CD4-positive, alpha-beta T cell treated with Interleukin-17A for 4 hours (primary cell): Measurements from ENCODE around the gene SRPRB.

Source experiments
- DNase-seq: peaks from one replicate; pipeline ENCODE4 v3.0.0-alpha.2; 2020; ENCODE audit warnings: mixed read lengths

SRPRB gene, protein sequence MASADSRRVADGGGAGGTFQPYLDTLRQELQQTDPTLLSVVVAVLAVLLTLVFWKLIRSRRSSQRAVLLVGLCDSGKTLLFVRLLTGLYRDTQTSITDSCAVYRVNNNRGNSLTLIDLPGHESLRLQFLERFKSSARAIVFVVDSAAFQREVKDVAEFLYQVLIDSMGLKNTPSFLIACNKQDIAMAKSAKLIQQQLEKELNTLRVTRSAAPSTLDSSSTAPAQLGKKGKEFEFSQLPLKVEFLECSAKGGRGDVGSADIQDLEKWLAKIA

DNA sequence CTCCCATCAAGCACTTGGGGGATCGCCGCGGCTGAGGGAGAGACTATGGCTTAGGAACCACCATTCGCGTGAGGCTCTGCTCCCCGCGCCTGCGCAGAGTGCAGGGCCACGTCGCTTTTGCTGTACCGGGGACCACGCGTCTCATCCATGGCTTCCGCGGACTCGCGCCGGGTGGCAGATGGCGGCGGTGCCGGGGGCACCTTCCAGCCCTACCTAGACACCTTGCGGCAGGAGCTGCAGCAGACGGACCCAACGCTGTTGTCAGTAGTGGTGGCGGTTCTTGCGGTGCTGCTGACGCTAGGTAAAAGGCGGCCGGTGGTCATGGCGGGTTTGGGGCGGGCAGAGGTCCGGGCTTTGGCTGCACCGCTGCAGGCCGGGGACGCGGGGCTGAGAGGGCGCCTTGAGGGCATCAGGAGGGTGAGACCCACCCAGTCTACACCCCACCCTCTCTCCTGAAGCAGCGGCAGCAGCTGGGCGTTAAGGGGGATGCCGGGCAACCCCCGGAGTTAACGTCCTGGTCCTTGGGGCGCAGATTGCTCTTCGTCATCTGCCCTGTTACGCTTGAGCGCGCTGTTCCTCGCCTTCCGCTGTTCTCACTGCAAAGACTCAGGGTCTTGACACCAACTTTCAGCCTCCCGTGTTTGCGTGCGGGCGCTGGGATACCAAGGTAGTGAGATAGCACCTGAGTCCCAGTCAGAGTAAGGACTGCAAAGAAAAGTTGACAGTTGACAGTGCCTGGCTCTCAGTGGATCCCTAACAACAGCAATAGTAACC is at the start of gene SRPRB:
SRPRB (plus strand) TSS at position 114 of the 774 bp plus-strand sequence; CDS start at position 148, 34 bp downstream.
- peak; percentile 96 for DNase-seq

DNA sequence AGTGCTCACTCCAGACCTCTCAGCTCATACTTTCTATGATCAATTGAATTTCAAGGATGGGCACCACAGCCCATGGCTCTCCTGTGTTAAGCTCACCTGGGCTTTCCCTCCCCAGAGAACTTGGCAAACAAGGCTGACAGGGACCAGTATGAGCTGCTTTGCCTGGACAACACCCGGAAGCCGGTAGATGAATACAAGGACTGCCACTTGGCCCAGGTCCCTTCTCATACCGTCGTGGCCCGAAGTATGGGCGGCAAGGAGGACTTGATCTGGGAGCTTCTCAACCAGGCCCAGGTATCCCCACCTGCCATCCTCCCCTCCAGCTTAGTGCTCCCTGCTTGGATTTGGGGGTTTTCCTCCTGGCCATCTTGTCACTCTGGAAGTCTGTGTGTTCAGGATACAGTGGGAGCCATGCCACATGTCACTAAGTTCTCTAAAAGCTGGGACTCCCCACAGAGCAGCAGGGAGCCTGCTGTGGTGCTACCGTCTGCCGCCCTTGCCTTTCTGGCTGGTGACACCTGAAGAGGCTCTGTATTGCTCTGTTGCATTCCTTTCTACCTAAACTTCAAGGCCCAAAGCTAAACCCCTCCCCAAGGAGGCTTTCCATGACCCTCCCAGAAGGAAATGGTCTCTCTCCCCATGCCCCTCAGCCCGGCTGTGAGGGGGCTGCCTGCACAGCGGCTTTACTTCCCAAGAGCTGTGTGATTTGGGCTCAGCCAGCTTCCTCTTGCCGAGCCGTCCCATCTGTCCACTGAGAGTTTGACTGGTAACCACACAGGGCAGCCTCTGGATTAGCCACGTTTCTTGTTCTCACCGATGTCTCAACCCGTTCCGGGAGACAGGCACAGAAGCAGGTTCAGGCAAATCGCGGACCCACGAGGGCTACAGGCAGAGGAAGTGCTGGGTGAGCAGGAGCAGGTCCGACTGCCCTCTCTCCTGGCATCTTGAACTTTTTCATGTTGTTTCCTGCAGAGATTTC is 48.6 kb upstream of the SRPRB start:
- DNase-seq: no peak

DNA sequence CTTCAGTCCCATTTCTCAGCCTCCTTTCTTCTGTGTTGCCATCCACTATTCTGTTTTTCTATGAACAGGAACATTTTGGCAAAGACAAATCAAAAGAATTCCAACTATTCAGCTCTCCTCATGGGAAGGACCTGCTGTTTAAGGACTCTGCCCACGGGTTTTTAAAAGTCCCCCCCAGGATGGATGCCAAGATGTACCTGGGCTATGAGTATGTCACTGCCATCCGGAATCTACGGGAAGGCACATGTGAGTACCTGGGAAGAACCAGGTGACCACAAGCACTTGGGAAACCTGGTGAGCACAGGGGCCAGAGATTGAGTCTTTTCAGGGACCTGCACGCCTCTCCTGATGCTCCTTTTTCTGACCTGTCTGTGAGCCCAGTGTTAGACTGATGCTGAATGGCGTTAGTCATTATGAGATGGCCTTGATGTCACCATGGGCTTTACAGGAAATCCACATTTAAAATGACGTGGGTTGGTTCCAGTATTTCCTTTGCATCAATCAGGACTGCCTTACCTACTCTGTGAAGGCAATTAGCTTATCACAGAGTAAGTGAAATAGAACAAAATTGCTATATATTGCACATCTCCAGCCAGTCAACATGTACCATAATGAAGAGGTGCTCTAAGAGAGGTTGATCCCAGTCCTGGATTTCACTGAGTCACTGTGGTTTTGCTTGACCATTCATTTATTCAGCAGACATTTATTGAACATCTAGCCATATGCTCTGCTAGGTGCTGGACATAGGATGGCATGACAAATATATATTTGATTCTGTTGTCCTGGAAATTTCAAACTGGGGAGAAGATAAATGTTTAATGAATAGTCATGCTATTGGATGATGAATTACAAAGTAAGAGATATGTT is 47.7 kb upstream of the SRPRB start:
- DNase-seq: no peak

DNA sequence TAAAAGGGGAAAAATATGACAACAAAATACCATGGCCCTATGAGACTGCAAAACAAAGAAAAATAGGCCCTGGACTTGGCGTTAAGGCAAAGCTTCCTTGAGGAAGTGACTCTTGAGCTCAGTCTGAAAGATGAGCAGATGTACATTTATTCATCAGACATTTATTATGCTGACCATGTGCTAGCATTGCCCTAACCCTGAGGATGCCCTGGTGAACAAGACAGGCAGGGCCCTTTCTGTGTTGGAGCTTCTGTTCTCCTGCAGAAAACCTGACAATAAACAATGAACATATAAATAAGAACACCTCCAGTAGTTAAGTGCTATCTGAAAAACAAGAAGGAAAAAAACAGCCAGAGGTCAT is 47.1 kb upstream of the SRPRB start:
- DNase-seq: no peak

DNA sequence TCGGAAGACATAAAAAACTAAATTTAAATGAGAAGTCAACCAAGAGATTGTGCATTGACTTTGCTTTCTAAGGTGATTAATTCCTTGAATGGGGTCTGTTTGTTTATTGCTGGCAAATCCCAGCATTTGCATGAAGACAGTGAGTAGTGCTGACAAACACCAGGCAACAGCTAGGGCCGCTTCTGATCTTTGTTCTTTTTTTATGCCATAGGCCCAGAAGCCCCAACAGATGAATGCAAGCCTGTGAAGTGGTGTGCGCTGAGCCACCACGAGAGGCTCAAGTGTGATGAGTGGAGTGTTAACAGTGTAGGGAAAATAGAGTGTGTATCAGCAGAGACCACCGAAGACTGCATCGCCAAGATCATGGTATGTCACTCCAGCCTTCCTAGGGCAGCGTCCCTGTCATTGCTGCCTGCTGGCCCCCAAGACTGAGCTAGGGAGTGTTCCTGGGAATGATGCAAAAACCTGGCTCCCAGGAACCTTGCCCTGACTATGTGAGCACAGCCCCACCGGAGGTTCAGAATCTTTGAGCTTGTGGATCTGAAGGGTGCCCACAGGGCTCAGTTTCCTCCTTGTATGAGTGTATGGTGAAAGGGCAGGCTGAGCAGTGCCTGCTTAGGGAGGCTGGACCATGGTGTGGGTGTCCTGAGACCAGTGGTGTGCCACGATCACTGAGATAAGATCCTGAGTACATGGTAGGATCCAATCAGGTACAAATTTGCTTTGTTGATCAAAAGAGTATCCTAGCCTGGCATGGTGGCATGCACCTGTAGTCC is 46.5 kb upstream of the SRPRB start:
- no peak for DNase-seq

DNA sequence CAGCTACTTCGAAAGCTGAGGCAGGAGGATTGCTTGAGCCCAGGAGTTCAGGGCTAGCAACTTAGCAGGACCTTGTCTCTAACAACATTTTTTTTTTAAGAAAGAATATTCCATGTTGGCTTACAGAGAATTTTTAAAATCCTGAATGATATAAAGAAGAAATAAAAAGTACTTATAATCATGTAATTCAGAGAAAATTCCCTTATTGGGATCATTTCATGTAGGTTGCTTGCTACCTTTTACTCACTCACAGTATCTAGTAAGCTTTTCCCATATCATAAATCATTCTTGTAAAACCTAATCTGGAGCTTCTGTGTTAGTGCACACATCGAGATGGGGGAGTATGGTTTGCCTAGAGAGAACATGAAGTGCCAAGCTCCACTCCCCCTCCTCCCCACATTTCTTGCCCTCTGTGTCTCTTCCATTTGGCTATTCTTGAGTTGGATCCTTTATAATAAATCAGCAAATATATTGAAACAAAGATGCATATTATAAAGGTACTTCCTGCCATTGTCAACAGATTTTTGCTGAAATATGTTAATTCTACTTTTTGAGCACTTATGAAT is 45.8 kb upstream of the SRPRB start:
- DNase-seq: no peak

DNA sequence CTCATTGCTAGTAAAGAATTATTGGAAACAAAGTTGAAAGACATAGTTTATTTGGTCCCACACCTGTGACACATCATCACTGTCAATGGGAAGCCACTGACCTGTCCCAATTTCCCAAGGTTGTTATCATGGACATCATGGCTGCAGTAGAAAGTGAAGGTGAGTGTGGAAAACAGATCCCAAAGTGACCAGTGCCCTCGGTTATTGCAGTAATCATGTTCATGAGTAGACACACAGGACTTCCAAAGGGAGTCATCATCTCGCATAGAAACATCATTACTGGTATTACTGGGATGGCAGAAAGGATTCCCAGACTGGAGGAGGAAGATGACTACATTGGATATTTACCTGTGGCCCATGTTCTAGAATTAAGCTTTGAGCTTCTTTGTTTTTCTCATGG is 44.7 kb upstream of the SRPRB start:
- DNase-seq: no peak

DNA sequence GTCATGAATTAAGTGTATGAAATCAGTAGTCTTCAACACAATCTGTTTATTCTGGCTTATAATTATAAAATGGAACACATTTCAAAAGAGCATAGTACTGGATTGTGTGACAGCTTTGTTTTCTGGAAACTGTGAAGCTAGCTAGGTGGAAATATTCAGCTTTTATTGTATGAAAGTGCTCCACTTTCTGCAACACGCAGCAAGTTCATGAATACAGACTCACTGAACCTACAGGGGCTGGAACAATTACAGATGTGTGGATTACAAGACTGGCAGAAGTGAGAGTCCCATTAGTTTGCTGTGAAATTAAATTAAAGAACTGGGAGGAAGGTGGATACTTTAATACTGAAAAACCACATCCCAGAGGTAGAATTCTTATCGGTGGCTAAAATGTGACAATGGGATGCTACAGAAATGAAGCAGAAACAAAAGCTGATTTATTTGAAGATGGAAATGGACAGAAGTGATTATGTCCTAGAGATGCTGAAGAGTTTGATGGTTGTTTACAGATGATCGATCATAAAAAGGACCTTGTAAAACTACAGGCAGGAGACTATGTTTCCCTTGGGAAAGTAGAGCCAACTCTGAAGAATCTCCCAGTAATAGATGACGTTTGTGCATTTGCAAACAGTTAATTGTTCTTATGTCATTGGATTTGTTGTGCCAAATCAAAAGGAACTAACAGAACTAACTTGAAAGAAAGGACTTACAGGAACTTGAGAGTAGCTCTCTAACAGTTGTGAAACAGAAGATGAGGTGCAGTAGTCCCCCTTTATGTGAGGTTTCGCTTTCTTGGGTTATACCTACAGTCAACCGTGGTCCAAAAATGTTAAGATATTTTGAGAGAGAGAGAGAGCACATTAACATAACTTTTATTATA is 43.8 kb upstream of the SRPRB start:
- DNase-seq: no peak

DNA sequence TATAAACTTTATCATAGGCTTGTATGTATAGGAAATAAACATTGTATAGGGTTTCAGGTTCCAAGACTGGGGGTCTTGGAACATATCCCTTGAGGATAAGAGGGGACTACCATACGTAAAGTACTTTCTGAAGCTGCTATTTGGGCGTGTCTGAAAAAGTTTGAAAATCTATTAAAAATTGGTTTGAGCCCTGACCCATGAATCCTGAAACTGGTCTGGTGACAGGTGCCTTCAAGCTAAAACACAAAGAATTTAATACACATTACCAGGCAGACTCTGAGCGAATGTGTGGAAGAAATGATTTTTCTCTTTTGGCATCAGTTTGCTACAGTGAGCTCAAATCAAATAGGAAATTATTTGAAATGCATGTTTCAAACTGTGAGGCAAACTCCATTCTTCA is 43.1 kb upstream of the SRPRB start:
- DNase-seq: no peak

DNA sequence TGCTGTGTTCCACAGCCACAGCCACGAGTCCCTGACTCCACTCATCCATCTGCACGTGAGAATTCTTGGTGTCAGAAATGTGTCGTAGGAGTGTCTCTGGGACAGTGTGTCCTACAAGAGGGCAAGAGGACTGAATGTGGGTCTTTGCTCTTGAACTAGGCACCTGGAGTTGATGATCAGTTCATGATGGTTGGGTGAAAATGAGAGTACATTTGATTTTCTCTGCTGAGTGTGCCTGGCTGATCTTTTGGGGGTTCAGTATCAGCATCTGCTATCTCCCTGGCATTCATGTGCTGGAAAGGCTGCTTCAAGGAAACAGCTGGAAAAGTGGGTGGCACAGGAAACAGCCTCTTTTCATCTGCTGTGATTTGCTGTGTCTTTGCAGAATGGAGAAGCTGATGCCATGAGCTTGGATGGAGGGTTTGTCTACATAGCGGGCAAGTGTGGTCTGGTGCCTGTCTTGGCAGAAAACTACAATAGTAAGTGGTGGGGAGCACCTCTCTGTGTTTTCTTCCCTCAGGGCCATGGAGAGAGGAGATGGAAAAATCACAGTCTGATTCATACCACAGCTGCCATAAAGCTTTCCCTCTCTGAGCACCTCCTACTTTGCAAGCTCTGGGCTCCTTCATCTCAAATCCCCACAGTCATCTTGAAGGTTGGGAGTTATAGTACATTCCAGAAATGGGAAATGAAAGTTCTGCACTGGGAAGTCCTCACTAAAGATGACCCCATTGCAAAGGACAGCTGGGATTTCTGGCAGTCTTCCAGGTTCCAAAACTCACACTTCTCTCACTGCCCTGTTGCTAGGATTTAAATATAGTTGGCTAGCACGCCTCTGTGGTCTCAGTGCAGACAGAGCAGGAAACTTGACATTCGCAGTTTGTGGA is 41.6 kb upstream of the SRPRB start:
- DNase-seq: no peak

DNA sequence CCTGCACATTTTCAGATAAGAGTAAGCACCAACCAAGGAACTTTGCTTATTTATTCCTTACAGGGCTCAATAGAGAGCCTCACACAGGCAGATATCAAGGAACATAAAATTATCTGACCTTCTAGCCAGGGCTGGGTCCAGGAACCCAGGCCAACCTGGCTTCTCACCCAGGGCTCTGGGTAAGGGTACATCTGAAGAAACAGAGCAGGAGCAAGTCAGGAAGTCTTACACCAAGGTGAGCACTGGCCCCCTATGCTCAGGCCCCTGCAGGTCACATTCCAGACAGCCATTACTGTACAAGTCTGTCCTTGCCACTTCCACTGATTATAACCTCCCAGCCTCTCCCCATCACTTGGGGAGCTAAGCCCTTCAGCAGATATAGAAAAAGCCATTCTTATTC is 40.4 kb upstream of the SRPRB start:
- no peak for DNase-seq

DNA sequence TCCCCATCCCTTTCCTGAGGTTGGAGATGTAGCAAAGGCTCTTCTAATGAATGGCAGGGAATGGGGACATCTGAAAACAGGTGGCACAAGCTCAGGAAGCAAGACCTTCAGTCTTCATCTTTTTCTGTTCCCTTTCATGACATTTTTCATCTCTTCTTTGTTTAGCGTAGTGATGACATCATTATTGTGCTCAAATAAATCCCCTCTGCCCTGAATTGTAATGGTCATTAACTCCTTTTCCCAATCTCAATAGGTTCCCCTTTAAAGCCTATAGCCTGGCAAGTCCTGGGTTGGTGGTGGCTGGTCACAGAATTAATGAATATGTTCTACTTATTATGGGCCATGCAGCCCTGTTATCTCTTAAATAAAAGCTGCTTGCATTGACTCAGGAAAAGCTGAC is 38.0 kb upstream of the SRPRB start:
- no peak for DNase-seq

DNA sequence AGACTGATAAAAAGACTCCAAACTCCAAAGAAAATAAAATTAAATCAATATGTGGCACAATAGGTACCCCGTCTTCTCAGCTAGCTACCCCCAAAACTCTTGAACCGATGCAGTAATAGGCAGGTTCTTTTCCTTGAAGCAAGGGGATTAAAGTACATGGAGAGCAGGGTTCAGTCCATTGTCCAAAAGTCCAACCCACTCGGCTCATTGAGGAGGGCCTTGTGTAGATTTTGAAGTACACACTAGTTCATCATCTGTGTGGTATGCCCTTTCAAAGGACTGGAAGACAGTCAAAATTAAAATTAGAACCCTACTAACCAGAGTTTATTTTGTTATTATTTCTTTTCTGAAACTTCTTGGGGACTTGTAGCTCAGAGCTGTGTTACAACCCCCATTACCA is 36.1 kb upstream of the SRPRB start:
- no peak for DNase-seq

DNA sequence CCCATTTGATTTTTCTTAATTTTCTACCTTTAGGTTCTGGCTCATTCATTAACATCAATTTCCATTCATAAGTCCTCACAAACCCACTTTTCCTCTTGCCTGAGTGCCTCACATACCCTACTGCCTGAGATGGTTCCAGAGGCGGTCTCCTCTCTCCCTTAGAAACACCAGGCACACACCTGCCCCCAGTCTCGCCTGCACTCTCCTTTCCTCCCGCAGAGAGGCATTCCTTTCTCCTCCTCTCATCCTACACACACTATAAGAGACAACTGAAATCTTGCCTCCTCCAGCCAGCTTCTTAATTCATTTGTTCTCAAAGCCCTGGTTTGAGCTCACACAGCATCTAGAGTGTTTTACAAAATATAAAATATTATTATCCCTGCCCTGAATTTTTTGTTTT is 31.9 kb upstream of the SRPRB start:
- DNase-seq: no peak

DNA sequence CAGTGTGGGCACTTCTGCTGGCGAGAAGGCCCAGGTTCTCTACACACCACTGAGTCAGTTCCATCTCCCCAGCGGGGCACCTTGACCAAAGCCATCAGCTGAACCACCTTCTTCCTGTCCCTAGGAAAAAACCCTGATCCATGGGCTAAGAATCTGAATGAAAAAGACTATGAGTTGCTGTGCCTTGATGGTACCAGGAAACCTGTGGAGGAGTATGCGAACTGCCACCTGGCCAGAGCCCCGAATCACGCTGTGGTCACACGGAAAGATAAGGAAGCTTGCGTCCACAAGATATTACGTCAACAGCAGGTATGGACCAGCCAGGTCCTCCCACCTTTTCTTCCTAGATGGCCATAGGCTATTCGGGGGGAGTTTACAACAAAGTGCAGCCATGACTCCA is 30.3 kb upstream of the SRPRB start:
- no peak for DNase-seq

DNA sequence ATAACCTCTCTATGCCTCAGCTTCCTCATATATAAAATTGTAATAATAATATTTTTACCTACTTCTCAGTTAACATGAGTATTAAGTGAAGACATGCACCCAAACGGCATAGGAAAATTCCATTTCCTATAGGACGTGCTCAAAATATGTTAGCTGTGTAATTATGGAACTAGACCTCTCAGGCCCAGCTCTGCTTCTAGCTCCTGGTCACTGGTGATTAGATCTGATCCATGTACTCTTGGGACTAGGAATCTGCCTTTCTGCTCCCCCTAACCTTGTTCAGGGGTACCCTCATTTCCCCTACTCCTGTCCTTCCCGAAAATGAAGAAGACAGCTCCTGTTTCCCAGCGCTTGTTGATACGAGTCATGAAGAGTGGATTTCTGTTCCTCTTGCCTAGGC is 29.8 kb upstream of the SRPRB start:
- no peak for DNase-seq

DNA sequence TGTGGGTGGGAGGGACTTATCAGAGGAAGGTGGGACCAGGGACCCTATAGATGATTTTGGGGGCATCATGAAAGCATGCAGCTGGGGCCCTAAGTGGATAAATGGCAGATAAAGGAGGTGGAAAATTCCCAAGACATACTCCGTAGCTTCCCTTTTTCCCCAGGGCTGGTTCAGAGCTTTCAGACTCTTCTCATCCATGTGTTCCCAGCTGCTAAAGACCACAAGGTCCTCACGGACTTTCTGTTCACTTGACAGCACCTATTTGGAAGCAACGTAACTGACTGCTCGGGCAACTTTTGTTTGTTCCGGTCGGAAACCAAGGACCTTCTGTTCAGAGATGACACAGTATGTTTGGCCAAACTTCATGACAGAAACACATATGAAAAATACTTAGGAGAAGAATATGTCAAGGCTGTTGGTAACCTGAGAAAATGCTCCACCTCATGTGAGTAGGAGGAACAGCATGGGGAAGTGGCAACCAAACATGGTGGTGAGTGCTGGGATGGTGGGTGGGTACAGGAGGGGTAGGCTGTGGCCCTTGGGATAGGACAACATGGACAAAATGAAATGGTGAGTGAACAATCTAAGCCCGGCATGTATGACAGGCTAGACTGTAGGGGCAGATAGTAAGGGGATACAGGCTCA is 28.7 kb upstream of the SRPRB start:
- DNase-seq: no peak

DNA sequence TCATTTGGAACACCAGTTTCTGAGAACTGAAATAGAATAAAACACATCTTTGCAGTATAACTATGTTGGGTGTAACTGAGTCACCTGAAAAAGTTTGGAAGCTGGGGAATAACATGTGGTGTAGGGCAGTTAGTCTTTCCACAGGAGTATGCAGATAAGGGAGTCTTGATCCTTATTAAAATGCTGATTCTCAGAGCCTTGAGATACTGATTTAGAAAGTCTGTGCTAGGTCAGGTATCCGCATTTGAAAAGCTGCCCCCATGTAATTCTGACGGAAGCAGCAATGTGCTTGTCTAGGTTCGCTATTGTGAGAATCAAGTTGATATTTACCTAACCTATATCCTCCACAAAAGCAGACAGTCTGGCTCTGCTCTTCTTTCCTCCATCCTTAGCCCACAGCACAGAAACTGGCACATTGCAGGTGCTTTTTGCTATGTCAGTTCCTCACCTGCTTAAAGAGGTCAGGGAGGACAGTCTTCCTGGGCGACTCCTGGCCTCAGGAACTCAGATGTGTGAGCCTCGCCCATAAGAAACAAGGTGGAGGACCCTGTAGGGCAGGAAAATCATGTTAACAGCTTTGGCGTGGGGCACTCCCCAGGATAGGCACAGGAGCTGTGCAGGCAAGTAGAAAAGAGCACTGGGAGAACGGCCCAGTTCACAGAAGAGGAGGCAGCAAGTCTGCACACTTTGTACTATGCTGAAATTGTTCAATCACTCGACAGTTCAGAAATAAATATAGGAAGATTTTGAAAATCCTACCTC is 27.6 kb upstream of the SRPRB start:
- no peak for DNase-seq
